HG03196 (cell line): ENCODE results near the gene ZNF784.

Source experiments
- ATAC-seq: cut with Tn5 transposase; IDR thresholded peaks from one replicate; pipeline ENCODE4 v1.9.1; 2021; ENCODE audit not compliant: unreplicated experiment

Gene ZNF784

DNA sequence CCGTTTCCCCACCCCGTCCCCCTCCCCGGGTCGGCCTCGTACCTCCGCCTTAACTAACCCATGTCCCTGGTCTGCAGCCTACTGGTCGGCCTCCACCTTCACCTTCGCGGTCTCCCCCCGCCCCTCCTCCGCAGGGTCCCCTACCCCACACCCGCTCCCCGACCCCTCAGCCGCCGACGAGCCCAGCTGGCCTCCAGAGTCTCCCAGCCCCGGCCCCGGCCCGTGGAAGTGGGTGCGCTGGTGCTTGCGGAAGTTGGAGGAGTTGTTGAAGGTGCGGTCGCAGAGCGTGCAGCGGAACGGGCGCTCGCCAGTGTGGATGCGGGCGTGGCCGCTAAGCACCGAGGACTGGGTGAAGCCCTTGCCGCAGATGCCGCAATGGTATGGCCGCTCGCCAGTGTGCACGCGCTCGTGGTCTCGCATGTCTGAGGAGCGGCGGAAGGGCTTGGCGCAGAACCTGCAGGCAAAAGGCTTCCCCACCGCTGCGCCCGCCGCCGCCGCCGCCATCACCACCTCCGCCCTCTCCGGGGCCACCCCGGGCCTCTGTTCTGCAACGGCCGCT lies 2.6 kb downstream of the ZNF784 start:
- ATAC-seq: no peak

DNA sequence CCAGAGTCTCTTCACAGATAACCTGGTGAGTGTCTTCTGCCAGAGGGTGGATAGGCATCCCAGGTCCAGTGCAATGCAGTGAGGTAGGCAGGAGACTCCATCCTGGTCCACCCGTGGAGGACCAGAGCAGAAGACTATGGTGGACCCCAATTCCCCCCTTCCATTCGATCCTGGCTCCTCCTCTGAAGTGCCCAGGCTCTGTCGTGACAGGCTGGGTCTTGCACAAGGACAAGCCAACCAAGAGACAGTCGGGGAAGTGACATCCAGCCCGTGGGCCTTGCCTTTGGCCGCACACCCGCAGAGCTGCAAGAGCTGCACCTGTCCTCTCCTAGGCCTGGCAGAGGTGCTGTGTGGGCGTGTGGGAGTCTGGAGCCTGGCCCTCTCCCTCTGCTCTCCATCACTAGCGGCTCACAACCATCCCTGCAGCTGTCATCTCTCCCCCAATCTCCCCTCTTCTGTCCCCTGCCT lies 3.1 kb downstream of the ZNF784 start:
- ATAC-seq: no peak

DNA sequence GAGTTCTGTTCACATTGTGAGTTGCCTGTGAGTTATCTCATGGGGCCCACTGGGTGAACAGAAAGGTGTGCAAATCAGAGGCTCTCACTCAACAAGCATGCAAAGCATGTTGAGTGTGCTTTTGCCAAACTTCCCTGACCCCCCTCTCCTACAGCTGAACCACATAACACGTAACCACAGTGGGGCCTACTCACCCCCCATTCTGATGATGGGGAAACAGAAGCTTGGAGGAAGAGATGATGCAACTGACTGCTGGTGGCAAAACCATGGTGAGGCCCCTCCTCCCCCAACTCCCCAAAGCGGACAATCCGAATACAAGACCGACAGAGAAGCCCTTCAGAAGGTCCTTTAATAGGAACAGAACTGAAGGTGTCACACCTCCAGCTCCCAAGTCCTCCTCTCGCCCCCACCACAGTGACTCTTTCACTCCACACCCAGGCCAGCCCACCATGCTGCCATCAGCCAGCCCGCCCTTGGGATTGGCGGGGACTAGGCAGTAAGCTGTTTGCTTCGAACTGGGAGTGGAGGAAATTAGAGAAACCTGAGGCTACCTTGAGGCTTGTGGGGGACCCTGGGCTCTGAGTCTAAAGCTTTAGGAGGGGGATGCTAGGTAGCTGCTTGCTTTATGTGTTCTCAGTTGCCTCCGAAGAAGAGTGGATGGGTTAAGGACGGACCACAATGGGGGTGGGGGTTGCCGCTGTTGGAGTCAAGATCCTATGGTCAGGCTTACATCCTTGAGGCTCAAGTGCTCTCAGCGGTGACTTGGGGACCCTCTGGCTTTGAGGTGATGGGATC lies 3.8 kb downstream of the ZNF784 start:
- ATAC-seq: no peak

DNA sequence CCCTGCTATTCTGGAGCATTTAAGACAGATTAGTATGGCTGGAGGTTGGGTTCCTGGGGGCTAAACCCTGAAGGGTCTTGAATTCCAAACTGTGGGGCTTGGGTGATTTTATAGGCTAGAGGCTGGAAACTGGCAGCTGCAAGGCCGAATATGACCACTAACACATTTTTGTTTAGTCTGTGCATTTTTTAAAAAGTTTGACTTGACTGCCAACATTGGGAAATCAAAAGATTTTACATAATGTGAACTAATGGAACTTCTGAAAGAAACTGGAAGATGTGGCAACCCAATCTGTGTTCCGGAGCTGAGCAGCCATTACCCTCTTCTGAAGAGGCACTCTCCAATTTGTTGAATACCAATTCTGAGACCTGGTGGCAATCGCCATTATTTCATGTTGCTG lies 5.1 kb downstream of the ZNF784 start:
- ATAC-seq: no peak

DNA sequence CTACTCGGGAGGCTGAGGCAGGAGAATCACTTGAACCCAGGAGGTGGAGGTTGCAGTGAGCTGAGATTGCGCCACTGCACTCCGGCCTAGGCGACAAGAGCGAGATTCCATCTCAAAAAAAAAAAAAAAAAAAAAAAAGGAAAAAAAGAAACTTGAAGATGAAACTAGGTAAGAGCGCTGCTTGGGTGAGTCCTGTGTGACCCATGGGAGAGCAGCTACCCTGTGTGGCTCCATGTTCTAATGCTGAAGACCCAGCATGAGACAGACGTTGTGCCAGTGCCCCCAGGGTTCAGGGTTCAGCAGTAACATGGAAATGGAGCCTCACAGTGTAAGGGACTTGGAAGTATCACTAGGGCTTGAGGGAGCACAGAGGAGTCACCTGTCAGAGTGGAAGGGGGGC lies 5.9 kb downstream of the ZNF784 start:
- no peak for ATAC-seq

DNA sequence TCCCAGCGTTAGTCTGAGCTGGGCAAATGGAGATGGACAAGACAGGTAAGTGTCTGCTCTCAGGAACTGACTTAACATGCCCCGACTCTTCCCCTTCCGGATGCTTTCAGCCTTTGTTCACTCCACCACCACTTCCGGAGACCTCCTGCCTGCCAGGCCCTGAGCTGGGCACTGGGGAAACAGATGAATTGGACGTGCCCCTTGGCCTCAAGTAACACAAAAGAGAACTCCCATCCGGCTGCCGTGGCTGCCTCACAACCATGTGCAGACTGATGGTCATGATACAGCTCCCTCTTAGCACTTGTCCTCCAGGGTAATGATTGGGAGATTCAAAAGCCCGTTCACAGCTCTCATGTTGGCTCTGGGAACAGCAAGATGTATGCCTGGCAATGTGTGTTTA lies 6.9 kb downstream of the ZNF784 start:
- ATAC-seq: no peak

DNA sequence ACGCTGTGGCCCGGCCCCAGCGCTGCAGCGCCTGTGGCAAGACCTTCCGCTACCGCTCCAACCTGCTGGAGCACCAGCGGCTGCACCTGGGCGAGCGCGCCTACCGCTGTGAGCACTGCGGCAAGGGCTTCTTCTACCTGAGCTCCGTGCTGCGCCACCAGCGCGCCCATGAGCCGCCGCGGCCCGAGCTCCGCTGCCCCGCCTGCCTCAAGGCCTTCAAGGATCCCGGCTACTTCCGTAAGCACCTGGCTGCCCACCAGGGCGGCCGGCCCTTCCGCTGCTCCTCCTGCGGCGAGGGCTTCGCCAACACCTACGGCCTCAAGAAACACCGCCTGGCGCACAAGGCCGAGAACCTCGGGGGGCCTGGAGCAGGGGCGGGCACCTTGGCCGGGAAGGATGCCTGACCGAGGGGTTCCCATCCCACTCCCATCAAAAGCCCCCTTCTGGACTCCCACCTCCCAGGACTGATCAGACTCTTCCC lies 7.9 kb downstream of the ZNF784 start:
- ATAC-seq: no peak

DNA sequence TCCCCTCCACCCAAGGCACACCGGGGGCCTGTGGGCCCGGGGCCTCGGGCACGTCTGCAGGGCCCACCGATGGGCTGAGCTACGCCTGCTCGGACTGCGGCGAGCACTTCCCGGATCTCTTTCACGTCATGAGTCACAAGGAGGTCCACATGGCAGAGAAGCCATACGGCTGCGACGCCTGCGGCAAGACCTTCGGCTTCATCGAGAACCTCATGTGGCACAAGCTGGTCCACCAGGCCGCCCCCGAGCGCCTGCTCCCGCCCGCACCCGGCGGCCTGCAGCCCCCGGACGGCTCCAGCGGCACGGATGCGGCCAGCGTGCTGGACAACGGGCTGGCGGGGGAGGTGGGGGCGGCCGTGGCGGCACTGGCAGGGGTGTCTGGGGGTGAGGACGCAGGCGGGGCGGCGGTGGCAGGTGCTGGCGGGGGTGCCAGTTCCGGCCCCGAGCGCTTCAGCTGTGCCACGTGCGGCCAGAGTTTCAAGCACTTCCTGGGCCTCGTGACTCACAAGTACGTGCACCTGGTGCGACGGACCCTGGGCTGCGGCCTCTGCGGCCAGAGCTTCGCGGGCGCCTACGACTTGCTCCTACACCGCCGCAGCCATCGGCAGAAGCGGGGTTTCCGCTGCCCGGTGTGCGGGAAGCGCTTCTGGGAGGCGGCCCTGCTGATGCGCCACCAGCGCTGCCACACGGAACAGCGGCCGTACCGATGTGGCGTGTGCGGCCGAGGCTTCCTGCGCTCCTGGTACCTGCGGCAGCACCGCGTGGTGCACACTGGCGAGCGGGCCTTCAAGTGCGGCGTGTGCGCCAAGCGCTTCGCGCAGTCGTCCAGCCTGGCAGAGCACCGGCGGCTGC lies 8.6 kb downstream of the ZNF784 start:
- ATAC-seq: no peak

DNA sequence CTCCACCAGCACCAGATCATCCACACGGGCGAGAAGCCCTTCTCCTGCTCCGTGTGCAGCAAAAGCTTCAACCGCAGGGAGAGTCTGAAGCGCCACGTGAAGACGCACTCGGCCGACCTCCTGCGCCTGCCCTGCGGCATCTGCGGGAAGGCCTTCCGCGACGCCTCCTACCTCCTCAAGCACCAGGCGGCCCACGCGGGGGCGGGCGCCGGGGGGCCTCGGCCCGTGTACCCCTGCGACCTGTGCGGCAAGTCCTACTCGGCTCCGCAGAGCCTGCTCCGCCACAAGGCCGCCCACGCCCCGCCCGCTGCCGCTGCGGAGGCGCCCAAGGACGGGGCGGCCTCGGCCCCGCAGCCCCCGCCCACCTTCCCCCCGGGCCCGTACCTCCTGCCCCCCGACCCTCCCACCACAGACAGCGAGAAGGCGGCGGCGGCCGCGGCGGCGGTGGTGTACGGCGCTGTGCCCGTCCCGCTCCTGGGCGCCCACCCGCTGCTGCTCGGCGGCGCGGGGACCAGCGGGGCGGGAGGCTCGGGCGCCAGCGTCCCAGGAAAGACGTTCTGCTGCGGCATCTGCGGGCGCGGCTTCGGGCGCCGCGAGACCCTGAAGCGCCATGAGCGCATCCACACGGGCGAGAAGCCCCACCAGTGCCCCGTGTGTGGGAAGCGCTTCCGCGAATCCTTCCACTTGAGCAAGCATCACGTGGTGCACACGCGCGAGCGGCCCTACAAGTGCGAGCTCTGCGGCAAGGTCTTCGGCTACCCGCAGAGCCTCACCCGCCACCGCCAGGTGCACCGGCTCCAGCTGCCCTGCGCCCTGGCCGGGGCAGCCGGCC lies 9.4 kb downstream of the ZNF784 start:
- ATAC-seq: no peak

DNA sequence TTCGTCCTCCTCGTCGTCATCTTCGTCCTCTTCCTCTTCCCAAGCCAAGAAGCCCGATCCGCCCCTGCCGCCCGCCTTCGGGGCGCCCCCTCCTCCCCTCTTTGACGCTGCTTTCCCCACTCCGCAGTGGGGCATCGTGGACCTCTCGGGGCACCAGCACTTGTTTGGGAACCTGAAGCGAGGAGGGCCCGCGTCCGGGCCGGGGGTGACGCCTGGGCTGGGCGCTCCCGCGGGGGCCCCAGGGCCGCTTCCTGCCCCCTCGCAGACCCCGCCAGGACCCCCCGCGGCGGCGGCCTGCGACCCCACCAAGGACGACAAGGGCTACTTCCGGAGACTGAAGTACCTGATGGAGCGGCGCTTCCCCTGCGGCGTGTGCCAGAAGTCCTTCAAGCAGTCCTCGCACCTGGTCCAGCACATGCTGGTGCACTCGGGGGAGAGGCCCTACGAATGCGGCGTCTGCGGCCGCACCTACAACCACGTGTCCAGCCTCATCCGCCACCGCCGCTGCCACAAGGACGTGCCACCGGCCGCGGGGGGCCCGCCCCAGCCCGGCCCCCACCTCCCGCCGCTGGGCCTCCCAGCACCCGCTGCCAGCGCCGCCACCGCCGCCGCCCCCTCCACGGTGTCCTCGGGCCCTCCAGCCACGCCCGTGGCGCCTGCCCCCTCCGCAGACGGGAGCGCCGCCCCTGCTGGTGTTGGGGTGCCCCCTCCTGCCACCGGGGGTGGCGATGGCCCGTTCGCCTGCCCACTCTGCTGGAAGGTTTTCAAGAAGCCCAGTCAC lies 10.2 kb downstream of the ZNF784 start:
- ATAC-seq: no peak

DNA sequence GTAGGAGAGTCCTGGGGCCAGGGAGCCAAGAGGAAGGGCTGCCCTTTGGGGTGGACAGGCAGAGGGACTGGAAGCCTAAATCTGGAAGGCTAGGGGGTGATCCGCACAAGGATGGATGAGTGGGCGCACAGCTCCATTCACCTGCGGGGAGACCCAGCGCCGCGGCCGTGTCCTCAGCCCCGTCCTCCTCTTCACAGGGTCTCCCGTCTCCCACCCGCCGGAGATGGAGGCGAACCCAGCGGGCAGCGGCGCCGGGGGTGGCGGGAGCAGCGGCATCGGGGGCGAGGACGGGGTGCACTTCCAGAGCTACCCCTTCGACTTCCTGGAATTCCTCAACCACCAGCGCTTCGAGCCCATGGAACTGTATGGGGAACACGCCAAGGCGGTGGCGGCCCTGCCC lies 11.0 kb downstream of the ZNF784 start:
- no peak for ATAC-seq

DNA sequence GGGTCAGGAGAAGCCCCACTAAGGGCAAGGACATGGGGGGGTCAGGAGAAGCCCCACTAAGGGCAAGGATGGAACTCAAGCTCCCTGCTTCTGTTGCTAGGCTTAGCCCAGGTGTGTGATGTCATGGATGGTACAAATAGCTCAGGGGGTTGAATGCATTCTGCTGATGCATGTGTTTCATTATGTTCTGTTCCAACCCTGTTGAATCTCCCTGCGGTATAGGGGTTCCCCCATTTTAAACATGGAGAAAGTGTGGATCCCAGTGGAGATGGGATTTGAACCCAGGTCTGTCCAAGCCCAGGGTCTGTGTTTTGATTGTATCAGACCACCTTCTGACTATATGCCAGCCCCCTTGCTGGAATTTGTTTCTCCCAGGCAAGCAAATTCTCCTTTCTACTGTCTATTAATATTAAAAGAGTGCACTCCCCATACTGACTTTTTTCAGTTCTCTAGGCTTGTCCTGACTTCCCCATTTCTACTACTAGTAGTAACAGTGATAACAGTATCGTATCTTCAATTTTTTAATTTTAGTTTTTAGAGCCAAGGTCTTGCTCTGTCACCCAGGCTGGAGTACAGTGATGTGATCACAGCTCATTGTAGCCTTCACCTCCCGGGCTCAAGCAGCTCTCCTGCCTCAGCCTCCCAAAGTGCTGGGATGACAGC lies 12.3 kb downstream of the ZNF784 start:
- no peak for ATAC-seq

DNA sequence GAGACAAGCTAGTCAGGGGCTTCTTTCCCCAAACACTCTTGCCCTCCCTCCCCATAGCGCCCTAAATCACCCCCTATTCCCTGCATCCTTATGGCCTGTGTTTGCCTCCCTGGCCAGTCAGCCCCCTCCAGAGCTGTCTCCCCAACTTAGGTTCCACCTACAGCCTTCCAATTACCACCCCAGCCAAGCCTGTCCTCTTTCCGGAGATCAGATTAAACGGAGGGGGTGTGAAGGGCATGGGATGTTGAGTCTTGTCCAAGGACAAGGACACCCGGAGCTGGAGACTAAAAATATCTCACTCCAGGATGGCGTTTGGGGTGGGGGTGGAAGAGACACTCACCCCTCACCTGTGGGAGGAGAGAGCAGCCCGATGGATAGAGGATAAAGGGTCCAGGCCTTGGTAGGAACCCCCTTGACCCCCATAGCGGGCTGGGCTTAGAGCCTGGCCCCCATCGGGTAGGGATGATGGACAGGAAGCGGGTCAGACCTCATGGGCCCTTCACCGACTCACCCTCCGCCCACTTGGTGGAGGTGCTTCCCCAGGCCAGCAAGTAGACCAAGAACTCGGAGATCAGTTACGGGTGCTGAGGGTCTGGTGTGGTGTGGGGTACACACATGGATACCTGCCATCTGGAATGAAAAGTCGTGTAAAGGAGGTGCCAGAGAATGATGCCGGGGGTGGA lies 12.9 kb downstream of the ZNF784 start:
- ATAC-seq: no peak

DNA sequence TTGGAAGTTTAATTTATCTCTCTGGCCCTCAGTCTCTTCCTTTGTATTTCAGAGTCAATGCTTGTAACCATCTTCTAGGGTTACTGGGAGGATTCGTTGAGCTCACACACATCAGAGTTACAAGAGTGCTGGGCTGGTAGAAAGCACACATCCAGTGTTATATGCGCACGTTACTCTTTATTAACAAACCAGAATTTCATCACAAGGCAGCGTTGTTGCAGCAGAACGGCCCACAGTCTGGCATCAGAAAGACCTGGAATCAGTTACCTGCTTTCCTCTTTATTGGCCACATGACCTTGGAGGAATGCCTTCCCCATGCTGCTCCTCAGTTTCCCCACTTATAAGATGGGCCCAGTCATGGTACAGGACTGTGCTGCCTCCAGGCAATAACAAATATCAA lies 15.0 kb downstream of the ZNF784 start:
- ATAC-seq: no peak

DNA sequence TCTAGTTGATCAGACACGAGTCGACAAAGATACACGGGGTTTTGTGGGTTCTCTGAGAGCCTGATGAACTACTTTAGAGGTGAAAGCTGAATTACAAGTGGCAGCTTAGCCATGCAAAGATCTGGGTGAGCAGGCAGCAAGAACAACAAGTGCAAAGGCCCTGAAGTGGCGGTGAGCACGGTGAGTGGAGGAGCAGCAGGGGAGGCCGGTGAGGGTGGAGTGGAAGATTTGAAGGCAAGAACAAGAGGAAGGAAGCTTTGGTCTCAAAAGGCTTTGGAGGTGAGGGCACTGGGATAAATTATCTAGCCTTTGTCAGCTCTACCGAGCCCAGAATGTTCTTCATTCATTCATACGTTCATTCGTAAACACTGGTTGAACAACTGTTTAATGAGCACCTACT lies 17.5 kb downstream of the ZNF784 start:
- no peak for ATAC-seq

DNA sequence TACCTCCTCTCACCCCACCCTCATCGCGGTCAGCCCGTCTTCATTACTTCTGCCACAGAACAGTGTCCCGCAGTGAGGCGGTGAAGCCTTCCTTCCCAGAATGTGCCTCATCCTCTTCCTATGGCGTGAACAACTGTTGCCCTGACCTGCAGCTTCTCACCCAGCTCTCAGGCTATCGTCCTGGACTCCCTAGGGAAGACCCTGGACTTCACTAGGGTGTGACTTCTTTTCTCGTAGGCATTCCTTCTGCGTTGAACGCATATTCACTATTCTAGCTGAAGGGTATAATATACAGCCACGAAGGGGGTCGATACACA lies 17.9 kb downstream of the ZNF784 start:
- no peak for ATAC-seq

DNA sequence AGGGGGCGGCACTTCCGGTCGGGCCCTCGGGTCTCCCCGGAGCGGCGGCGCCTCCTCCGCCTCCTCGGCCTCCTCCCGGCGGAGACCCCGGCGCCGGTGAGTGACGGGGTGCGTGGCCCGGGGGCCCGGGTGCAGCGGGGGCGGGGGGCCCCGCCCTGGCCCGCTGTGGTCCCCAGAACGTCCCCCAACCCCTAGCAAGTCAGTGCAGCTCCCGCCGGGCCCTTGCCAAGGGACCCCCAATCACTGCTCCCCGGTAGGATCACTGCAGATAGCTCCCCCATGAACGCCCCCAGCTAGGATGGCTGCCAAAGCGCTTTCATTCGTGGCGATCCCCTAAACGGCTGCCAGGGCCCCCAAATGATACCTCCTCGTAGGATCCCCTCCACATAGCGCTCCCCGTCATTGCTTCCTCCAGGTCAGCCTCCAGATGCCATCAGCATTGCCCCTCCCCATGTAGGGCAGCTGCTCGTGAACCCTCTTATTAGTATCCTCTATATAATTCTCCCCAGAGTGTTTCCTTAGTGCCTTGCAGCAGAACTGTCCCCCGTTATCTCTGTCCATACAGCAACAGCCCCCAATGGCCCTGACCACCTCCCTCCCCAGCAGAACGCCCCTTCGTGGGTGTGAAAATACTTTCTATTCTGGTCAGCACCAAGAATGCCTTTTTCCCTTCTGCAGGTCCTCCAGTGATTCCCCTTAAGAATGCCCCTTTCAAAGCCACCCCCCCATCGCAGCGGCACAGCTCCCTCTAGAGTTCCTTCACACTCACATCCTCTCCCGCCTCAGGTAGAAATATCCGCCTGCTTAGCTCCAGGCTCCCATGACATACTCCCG lies 18.5 kb downstream of the ZNF784 start, which contains the start of gene ZNF865:
ZNF865 (plus strand) TSS at position 11 of the 834 bp plus-strand sequence. CDS start 7,972 bp downstream, outside the sequence.
- peak; percentile 34 for ATAC-seq

DNA sequence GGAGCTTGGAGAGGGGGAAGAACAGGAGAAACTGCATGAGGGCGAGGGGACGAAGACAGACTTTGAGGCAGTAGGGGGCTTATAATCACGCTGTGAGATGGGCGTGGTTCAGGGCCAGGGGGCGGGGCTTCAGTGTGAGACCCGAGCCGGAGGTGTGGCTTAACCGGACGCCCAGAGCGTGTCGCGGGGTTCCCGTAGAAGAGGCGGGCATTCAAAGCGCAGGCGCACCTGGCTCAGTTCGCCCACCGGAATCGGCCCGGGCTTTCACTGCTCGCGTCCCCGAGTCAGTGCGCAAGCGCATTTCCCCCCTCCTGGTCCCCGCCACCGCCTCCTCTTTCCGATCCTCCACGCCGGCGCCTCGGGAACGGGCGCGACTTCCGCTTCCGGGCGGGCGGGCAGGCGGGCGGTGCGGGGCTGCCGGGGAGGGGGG lies 19.1 kb downstream of the ZNF784 start:
- peak; percentile 62 for ATAC-seq
